Fibroblast of skin of left biceps (primary cell): ENCODE results near the gene TMC4.
"Not testable (repeated sequence)": the region's sequence is repeated elsewhere in the genome, so short reads cannot be mapped to it uniquely, and the experiment has no call there.

Experiments used
- DNase-seq, 2 experiments: peaks; one replicate each; pipeline ENCODE4 v3.0.0-alpha.2; 2013; ENCODE audit warnings: low read depth in 2 of 2

Gene TMC4

GRCh38 chr19:54179262-54179852, 6.4 kb upstream of the TMC4 start:
- no peak for DNase-seq

DNA sequence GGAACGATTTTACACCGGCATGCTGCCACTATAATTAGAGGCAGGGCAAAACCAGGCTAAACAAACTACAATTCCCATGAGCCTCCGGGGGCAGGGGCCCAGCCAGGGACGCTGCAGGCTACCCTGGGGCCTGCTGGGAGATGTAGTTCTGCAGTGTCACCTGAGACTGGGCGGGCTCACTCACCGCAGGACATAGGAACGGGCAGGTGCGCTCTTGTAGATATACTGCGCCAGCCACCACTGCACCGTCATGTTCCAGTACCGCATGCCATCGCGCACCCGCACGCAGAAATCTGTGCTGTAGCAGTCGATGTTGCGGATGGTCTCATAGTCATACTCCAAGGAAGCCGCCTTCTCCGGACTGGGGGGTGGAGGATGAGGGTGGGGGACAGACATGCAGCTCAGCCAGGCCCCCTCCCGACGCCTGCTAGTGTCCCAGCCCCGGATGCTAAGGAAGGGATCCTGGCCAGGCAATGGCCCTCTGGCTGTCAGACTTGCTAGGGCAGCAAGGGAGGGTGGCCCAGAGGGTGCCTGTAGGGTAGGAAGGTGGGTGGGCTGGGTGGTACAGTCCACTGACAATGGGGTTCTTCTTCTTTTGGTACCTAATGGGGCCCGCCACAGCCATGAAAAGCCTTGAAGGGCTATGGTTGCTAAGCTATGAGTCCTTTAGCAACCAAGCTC, 5.8 kb upstream of the TMC4 start:
- DNase-seq = no peak

DNA sequence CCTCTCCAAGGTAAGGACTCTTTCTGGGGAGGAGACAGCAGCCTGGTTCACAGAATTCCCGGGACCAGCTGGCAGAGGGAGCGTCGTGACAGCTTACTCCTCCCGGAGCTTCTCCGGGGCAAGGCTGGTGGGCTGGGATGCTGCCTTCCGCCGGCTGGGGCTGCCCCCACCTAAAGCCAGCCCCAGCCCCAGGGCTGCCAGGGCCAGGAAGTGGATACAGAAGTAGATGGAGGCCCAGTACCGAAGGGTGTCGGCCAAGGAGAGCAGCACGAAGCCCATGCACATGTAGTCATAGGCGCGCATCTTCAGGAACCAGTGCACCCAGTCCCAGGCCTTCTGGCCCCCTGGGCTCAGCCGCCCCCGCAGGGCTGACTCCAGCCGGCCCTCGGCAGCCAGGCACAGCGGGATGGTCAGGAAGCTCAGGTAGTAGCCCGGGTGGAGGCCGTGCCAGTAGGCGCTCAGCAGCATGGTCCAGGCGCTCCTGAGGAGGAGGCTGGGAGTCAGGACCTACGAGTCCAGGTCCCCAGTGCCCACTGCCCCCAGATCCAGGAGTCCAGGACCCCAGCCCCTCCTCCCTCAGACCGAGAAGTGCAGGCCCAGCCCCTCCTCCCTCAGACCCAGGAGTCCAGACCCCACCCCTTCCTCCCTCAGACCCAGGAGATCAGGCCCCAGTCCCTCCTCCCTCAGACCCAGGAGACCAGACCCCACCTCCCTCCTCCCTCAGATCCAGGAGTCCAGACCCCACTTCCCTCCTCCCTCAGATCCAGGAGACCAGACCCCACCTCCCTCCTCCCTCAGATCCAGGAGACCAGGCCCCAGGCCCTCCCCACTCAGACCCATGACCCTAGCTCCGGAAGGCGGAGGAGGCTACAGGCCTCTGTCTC, 1.2 kb upstream of the TMC4 start:
- no peak for DNase-seq

GRCh38 chr19:54173359-54173699, 369 bp upstream of the TMC4 start:
- no peak for DNase-seq

- not testable (repeated sequence) for DNase-seq
Observed at GRCh38 chr19:54171736-54172431, 1.1 kb downstream of the TMC4 start.

DNA sequence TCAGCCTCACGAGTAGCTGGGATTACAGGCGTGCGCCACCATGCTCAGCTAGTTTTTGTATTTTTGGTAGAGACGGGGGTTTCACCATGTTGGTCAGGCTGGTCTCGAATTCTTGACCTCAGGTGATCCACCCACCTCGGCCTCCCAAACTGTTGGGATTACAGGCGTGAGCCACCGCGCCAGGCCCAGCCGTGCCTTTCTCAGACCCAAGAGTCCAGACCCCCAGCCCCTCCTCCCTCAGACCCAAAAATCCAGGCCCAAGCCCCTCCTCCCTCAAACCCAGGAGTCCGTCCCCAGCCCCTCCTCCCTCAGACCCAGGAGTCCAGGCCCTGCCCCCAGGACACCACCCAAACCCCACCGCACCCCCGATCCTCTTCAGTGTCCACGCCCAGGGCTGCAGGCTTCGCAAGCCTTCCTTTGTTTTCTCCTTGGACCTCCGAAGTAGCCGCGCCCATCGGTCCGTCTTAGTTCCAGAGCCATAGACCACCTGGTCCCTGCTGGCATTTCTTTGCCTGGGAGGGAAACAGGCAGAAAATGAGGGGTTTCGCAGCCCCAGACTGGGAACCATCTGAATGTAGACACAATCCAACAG, 3.7 kb downstream of the TMC4 start:
- no peak for DNase-seq

DNA sequence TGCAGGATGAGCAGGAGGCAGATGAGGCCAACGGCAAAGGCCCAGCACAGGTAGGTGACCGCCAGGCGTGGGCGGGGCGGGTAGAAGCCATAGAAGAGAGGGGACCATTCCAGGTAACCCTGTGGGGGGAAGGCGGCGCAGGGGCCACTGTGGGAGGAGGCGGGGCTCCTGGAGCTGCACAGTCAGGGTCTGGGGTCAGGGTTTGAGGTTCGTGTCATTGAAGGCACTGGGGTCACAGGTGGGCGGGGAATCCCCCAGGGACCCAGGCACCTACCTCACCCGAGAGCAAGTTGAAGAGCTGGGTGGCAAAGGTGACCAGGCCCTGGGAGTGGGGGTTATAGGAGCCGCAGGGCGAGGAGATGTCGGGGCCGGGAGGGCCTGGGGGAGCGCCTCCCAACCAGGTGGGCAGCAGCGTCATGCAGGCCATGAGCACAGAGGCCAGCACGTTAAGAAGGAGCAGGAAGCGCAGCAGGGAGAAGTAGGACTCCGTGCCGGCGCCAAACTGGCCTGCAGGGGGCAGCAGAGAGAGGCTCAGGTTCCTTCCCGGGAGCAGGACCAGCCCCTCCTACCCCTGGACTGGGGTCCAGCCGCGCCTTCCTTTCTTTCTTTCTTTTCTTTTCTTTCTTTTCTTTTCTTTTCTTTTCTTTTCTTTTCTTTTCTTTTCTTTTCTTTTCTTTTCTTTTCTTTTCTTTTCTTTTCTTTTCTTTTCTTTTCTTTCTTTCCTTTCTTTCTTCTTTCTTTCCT, 4.6 kb downstream of the TMC4 start:
- peak; percentile 30 to 40 for DNase-seq

GRCh38 chr19:54165222-54165621, 7.7 kb downstream of the TMC4 start:
- DNase-seq = no peak

DNA sequence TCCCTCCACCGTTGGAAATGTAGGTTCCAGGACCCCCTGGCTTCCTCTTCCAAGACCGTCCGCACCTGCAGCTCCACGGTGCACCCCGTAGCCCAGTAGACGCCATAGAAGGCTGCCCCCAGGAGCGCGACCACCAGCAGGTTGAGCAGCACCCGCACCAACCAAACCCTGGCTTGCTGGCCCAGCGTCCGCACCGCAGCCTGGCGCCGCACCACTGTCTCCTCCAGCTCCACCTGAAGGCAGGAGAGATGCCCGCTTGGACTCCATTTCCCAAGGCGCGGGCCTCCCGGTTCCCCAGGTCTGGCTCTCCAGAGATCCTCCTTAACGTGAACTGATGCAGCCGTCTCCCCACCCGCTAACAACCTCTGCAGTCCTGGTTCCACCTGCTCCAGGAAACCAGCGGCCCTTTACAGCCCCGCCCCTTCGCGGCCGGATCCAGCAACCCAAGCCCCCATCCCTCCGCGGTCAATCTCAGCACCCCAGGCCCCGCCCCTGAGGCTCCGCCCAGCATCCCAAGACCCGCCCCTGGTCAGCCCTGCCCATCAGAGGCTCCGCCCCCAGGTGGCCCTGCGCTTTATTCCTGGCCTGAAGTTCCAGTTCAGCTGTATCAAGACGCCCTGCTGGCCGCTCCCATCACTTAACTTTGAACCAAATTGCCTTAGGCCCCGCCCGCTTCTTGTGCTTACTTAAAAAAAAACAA, 8.4 kb downstream of the TMC4 start:
- no peak for DNase-seq

- DNase-seq = no peak
Observed at GRCh38 chr19:54162884-54163283, 10.1 kb downstream of the TMC4 start.

- no peak for DNase-seq
Observed at GRCh38 chr19:54162241-54162805, 10.6 kb downstream of the TMC4 start.

DNA sequence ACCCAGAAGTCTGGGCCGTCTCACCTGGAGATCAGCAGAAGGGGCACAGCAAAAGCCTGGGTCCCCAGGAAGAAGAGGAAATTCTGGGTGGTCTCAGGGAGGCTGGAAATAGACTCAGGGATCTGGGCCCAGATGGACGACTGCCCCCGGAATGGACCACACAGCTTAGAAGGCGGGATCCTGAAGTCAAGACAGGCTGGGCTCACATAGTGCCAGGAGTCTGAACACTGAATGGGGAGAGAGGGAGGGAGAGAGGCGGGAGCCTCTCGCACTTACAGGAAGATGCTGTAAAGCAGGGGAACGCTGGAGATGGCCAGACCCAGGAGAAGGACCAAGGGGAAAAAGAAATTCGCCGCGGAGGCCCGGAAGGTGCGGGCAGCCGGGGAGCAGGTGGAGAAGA, 12.1 kb downstream of the TMC4 start:
- DNase-seq = no peak

GRCh38 chr19:54160182-54160811, 12.7 kb downstream of the TMC4 start:
- no peak for DNase-seq

- peak; percentile 100 for DNase-seq
Observed at GRCh38 chr19:54159352-54160181, 13.4 kb downstream of the TMC4 start, which contains the start of gene LENG1. Gene LENG1, minus strand, starts transcription at chr19:54159721. Its CDS starts 26 bp downstream, at chr19:54159695.

- no peak for DNase-seq
Observed at GRCh38 chr19:54158812-54159351, 14.1 kb downstream of the TMC4 start.

DNA sequence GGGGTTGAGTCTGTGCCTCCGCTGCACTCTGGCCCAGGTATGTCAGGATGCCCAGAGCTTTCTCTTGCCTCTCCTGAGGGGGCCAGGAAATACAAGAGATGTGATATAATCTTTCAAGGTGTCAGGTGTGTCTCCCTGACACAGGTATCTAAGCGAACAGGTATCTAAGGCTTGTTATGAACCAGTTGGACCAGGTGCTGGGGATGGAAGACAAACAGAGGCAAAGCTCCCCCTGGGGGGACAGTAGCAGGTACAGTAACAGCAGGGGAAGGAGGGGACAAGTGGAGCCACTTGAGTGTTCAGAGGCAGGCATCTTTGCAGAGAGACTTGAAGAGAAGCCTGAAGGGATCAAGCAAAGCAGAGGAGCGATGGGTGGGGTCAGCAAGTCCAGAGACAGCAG, 16.0 kb downstream of the TMC4 start:
- no peak for DNase-seq

GRCh38 chr19:54156490-54156889, 16.5 kb downstream of the TMC4 start:
- no peak for DNase-seq

DNA sequence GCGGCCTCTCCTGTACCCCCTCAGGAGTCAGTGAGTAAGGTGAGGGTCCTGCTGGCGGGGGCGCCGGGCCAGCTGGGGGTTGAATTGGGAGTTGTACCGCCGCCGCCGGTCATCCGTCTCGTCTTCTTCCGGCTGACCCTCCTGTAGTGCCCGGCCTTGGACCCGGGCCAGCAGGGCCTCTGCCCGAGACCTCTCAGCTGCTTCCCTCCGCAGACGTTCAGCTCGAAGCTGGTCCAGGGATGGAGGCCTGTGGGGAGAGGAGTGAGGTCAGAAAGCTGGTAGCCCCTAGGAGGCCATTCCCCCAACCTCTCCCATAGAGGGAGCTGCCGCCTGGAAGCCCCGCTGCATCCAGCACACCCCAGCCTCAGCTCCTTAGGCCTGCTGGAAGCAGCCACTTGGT, 17.3 kb downstream of the TMC4 start:
- no peak for DNase-seq
